Immature natural killer cell (primary cell): ENCODE data around the gene CENPQ. TPM values are rescaled to one million over a fixed set of nuclear protein-coding genes. Genes with fewer than 3 reads are reported as not detected.

ENCODE experiments used
- DNase-seq, 3 donors: peaks; one replicate each; pipeline ENCODE4 v3.0.0; 2022; ENCODE audit warnings: mixed read lengths in 1 of 3
- H3K27ac Mint-ChIP-seq, 6 donors: one replicate each; pipeline ENCODE4 v1.8.0; 2020; ENCODE audit warnings: mixed read lengths in 6 of 6, mild to moderate bottlenecking in 5 of 6, inconsistent platforms in 4 of 6, moderate library complexity in 3 of 6
- H3K27me3 Mint-ChIP-seq, 3 donors: one replicate each; pipeline ENCODE4 v1.8.0; 2020 to 2021; ENCODE audit warnings: low read depth in 3 of 3, mild to moderate bottlenecking in 3 of 3, mixed read lengths in 3 of 3, moderate library complexity in 3 of 3, inconsistent platforms in 1 of 3
- H3K36me3 Mint-ChIP-seq, 3 donors: one replicate each; pipeline ENCODE4 v1.8.0; 2020; ENCODE audit warnings: mixed read lengths in 3 of 3, inconsistent platforms in 2 of 3, mild to moderate bottlenecking in 2 of 3
- H3K4me1 Mint-ChIP-seq, 2 donors: one replicate each; pipeline ENCODE4 v1.8.0; 2020; ENCODE audit warnings: inconsistent platforms in 2 of 2, mild to moderate bottlenecking in 2 of 2, mixed read lengths in 2 of 2, moderate library complexity in 1 of 2
- H3K4me3 Mint-ChIP-seq, 5 donors: one replicate each; pipeline ENCODE4 v1.8.0; 2020; ENCODE audit warnings: mild to moderate bottlenecking in 5 of 5, mixed read lengths in 5 of 5, inconsistent platforms in 3 of 5, moderate library complexity in 3 of 5
- H3K9me3 Mint-ChIP-seq, 6 donors: one replicate each; pipeline ENCODE4 v1.8.0; 2020; ENCODE audit warnings: mild to moderate bottlenecking in 6 of 6, mixed read lengths in 6 of 6, inconsistent platforms in 4 of 6, moderate library complexity in 3 of 6
- polyA plus RNA-seq, 3 donors: library from polyadenylated mRNA; unstranded; fragments of 300-500 nt; fragmentation: Illumina TruSeq; gene quantifications; one replicate each; pipeline ENCODE4 v1.2.3, GENCODE V29; 2021

CENPQ gene
- 1 to 10 TPM; 2.3 to 5.2 (median 2.3) TPM for polyA plus RNA-seq

GRCh38 chr6:49462927-49463611 lies at the start of gene CENPQ, which contains the start of gene MMUT:
Gene CENPQ (plus strand): TSS chr6:49463370. CDS start chr6:49470177, 6,807 bp downstream.
Gene MMUT (minus strand): TSS chr6:49463253. CDS start chr6:49459466, 3,787 bp downstream.
- Mint-ChIP-seq H3K4me1 (peaks cover 37 to 56% of the 10 kb centered on the region in 2 donors), H3K9me3 (no peaks in the 10 kb centered on the region), H3K27me3 (peaks cover 8 to 12% (median 10%) of the 10 kb centered on the region in 3 donors), H3K36me3 (peaks cover 0 to 5% (median 0%) of the 10 kb centered on the region in 3 donors), H3K27ac (peak within 1 kb of the TSS; percentile 90 to 99 (median 96)), H3K4me3 (peak within 1 kb of the TSS; percentile 95 to 98 (median 96))
- peak; percentile 92 to 93 (median 93) for DNase-seq

GRCh38 chr6:49415358-49415757 lies 47.8 kb upstream of the CENPQ start:
- Mint-ChIP-seq H3K36me3 (no peaks in the 10 kb centered on the region), H3K27ac (no peak overlapping the region), H3K4me3 (no peak overlapping the region), H3K4me1 (no peaks in the 10 kb centered on the region), H3K9me3 (no peaks in the 10 kb centered on the region), H3K27me3 (peaks cover 0 to 4% (median 4%) of the 10 kb centered on the region in 3 donors)
- DNase-seq: no peak

GRCh38 chr6:49416195-49416594 lies 47.0 kb upstream of the CENPQ start:
- H3K27ac Mint-ChIP-seq: no peak overlapping the region
- no peaks in the 10 kb centered on the region for H3K4me1 Mint-ChIP-seq

GRCh38 chr6:49423817-49424216 lies 39.4 kb upstream of the CENPQ start:
- Mint-ChIP-seq H3K36me3 (peaks cover 0 to 14% (median 13%) of the 10 kb centered on the region in 3 donors), H3K4me1 (no peaks in the 10 kb centered on the region), H3K4me3 (no peak overlapping the region), H3K27me3 (peaks cover 0 to 1% (median 0%) of the 10 kb centered on the region in 3 donors), H3K27ac (no peak overlapping the region), H3K9me3 (no peaks in the 10 kb centered on the region)
- no peak for DNase-seq

More at GRCh38 chr6:49416195-49416594, 47.0 kb upstream of the CENPQ start:
- Mint-ChIP-seq H3K4me3 (no peak overlapping the region), H3K9me3 (no peaks in the 10 kb centered on the region), H3K27me3 (peaks cover 0 to 6% (median 4%) of the 10 kb centered on the region in 3 donors), H3K36me3 (no peaks in the 10 kb centered on the region)
- no peak for DNase-seq

- Mint-ChIP-seq H3K27ac (peak overlapping the region in 1 of 6 donors; percentile 30), H3K4me3 (no peak overlapping the region), H3K9me3 (no peaks in the 10 kb centered on the region), H3K4me1 (no peaks in the 10 kb centered on the region), H3K36me3 (peaks cover 25 to 52% (median 37%) of the 10 kb centered on the region in 3 donors), H3K27me3 (peaks cover 0 to 2% (median 0%) of the 10 kb centered on the region in 3 donors)
- DNase-seq: no peak
These were observed 33.0 kb upstream of the CENPQ start for GRCh38 chr6:49430187-49430586.

GRCh38 chr6:49430866-49431265 lies 32.3 kb upstream of the CENPQ start:
- H3K9me3 Mint-ChIP-seq: no peaks in the 10 kb centered on the region
- peaks cover 0 to 2% (median 0%) of the 10 kb centered on the region in 3 donors for H3K27me3 Mint-ChIP-seq
- H3K36me3 Mint-ChIP-seq: peaks cover 31 to 57% (median 44%) of the 10 kb centered on the region in 3 donors
- DNase-seq: no peak
- no peaks in the 10 kb centered on the region for H3K4me1 Mint-ChIP-seq
- H3K4me3 Mint-ChIP-seq: no peak overlapping the region
- no peak overlapping the region for H3K27ac Mint-ChIP-seq

- Mint-ChIP-seq H3K27ac (no peak overlapping the region), H3K36me3 (peaks cover 12 to 28% (median 20%) of the 10 kb centered on the region in 3 donors), H3K27me3 (peaks cover 0 to 2% (median 0%) of the 10 kb centered on the region in 3 donors), H3K4me1 (no peaks in the 10 kb centered on the region), H3K4me3 (no peak overlapping the region), H3K9me3 (no peaks in the 10 kb centered on the region)
- DNase-seq: no peak
These were observed 9.9 kb upstream of the CENPQ start for GRCh38 chr6:49453221-49453620.

GRCh38 chr6:49454787-49455709 lies 8.1 kb upstream of the CENPQ start:
- Mint-ChIP-seq H3K4me3 (no peak overlapping the region), H3K4me1 (no peaks in the 10 kb centered on the region), H3K36me3 (peaks cover 9 to 20% (median 13%) of the 10 kb centered on the region in 3 donors), H3K27me3 (peaks cover 0 to 2% (median 0%) of the 10 kb centered on the region in 3 donors), H3K9me3 (no peaks in the 10 kb centered on the region), H3K27ac (peak overlapping the region in 1 of 6 donors; percentile 49)
- no peak for DNase-seq

GRCh38 chr6:49457771-49458170 lies 5.4 kb upstream of the CENPQ start:
- DNase-seq: no peak
- Mint-ChIP-seq H3K4me1 (peaks cover 11 to 19% of the 10 kb centered on the region in 2 donors), H3K36me3 (peaks cover 8 to 9% (median 9%) of the 10 kb centered on the region in 3 donors), H3K9me3 (no peaks in the 10 kb centered on the region), H3K27me3 (peaks cover under 1 to 6% (median 6%) of the 10 kb centered on the region in 3 donors), H3K4me3 (no peak overlapping the region), H3K27ac (no peak overlapping the region)

- peak overlapping the region; percentile 90 to 99 (median 96) for H3K27ac Mint-ChIP-seq
- no peaks in the 10 kb centered on the region for H3K9me3 Mint-ChIP-seq
- H3K4me1 Mint-ChIP-seq: peaks cover 37 to 56% of the 10 kb centered on the region in 2 donors
- H3K36me3 Mint-ChIP-seq: peaks cover 4% of the 10 kb centered on the region in 3 donors
- peaks cover 8 to 12% (median 10%) of the 10 kb centered on the region in 3 donors for H3K27me3 Mint-ChIP-seq
- no peak for DNase-seq
- H3K4me3 Mint-ChIP-seq: peak overlapping the region; percentile 95 to 98 (median 96)
These were observed 1.1 kb upstream of the CENPQ start for GRCh38 chr6:49462071-49462470.

GRCh38 chr6:49462599-49462926 lies 607 bp upstream of the CENPQ start:
- Mint-ChIP-seq H3K4me1 (peaks cover 37 to 56% of the 10 kb centered on the region in 2 donors), H3K4me3 (peak overlapping the region; percentile 95 to 98 (median 96))

GRCh38 chr6:49463612-49463967 lies 420 bp downstream of the CENPQ start:
- DNase-seq: no peak
- peak overlapping the region; percentile 90 to 99 (median 96) for H3K27ac Mint-ChIP-seq
- H3K4me1 Mint-ChIP-seq: peaks cover 37 to 56% of the 10 kb centered on the region in 2 donors
- peak overlapping the region; percentile 95 to 98 (median 96) for H3K4me3 Mint-ChIP-seq
- peaks cover 0 to 5% (median 0%) of the 10 kb centered on the region in 3 donors for H3K36me3 Mint-ChIP-seq
- H3K27me3 Mint-ChIP-seq: peaks cover 8 to 12% (median 10%) of the 10 kb centered on the region in 3 donors
- no peaks in the 10 kb centered on the region for H3K9me3 Mint-ChIP-seq

More at GRCh38 chr6:49462599-49462926, 607 bp upstream of the CENPQ start:
- Mint-ChIP-seq H3K36me3 (peaks cover 0 to under 1% (median 0%) of the 10 kb centered on the region in 3 donors), H3K27me3 (peaks cover 8 to 12% (median 10%) of the 10 kb centered on the region in 3 donors), H3K9me3 (no peaks in the 10 kb centered on the region), H3K27ac (peak overlapping the region; percentile 90 to 99 (median 96))
- no peak for DNase-seq

- H3K9me3 Mint-ChIP-seq: no peaks in the 10 kb centered on the region
- peaks cover 37 to 56% of the 10 kb centered on the region in 2 donors for H3K4me1 Mint-ChIP-seq
- H3K36me3 Mint-ChIP-seq: peaks cover 0 to 5% (median 0%) of the 10 kb centered on the region in 3 donors
- H3K4me3 Mint-ChIP-seq: peak overlapping the region; percentile 4 to 97 (median 49)
- no peak for DNase-seq
- H3K27ac Mint-ChIP-seq: peak overlapping the region in 3 of 6 donors; percentile 4 to 54 (median 20)
- H3K27me3 Mint-ChIP-seq: peaks cover 8 to 12% (median 10%) of the 10 kb centered on the region in 3 donors
These were observed 1.5 kb downstream of the CENPQ start for GRCh38 chr6:49464691-49465090.
